DOHH2 (cell line): ENCODE results near the gene SPOPL.

Source experiments
- H3F3A ChIP-seq: fragments of 200-600 bp; sonication (generic), shearing (Covaris generic); 2 replicates; pipeline ENCODE4 v1.6.0; 2016; ENCODE audit warnings: antibody characterized with exemption, mild to moderate bottlenecking; ENCODE audit not compliant: control insufficient read depth, insufficient read depth
- H3K27ac ChIP-seq: fragments of 200-600 bp; sonication (generic); 2 replicates; pipeline ENCODE4 v1.5.1; 2014; ENCODE audit warnings: low read depth, mild to moderate bottlenecking, low read length, moderate library complexity
- H3K27me3 ChIP-seq: fragments of 200-600 bp; sonication (generic); 2 replicates; pipeline ENCODE4 v1.6.1; 2014; ENCODE audit warnings: mild to moderate bottlenecking, low read length, mixed read lengths; ENCODE audit not compliant: control insufficient read depth
- H3K36me3 ChIP-seq: fragments of 200-600 bp; sonication (generic); 2 replicates; pipeline ENCODE4 v1.6.1; 2014; ENCODE audit warnings: mild to moderate bottlenecking, low read length, moderate library complexity, mixed read lengths; ENCODE audit not compliant: control insufficient read depth
- H3K4me1 ChIP-seq: fragments of 200-600 bp; sonication (generic); 2 replicates; pipeline ENCODE4 v1.6.1; 2014; ENCODE audit warnings: mild to moderate bottlenecking, low read length, mixed read lengths; ENCODE audit not compliant: control insufficient read depth
- H3K4me2 ChIP-seq: fragments of 200-600 bp; sonication (generic); 2 replicates; pipeline ENCODE4 v1.6.0; 2014; ENCODE audit warnings: mild to moderate bottlenecking, low read length, moderate library complexity
- H3K4me3 ChIP-seq: fragments of 200-600 bp; sonication (generic); 2 replicates; pipeline ENCODE4 v1.5.1; 2014; ENCODE audit warnings: mild to moderate bottlenecking, low read length, mixed read lengths
- H3K79me2 ChIP-seq: fragments of 200-600 bp; sonication (generic); 2 replicates; pipeline ENCODE4 v1.6.1; 2014; ENCODE audit warnings: mild to moderate bottlenecking, low read length, mixed read lengths; ENCODE audit not compliant: control insufficient read depth
- H3K9me2 ChIP-seq: fragments of 200-600 bp; sonication (generic); replicated peaks from 2 replicates; pipeline ENCODE4 v1.6.1; 2014; ENCODE audit warnings: mild to moderate bottlenecking, low read length, mixed read lengths; ENCODE audit not compliant: control insufficient read depth
- H3K9me3 ChIP-seq: fragments of 200-600 bp; sonication (generic); 2 replicates; pipeline ENCODE4 v1.6.1; 2014; ENCODE audit warnings: antibody characterized with exemption, low read length, mixed read lengths; ENCODE audit not compliant: control insufficient read depth, insufficient read depth
- H4K20me1 ChIP-seq: fragments of 200-600 bp; sonication (generic); 2 replicates; pipeline ENCODE4 v1.6.0; 2014; ENCODE audit warnings: low read depth, mild to moderate bottlenecking, antibody characterized with exemption, low read length, moderate library complexity; ENCODE audit not compliant: control insufficient read depth, insufficient read depth
- CTCF ChIP-seq: fragments of 200-600 bp; sonication (generic); IDR thresholded peaks from one replicate; pipeline ENCODE4 v1.5.1; 2014; ENCODE audit warnings: antibody characterized with exemption, mild to moderate bottlenecking, low read depth, low read length; ENCODE audit not compliant: poor library complexity, severe bottlenecking
- EZH2phosphoT487 ChIP-seq: fragments of 200-600 bp; sonication (generic); IDR thresholded peaks from 2 replicates; pipeline ENCODE4 v1.6.1; 2017; ENCODE audit warnings: borderline replicate concordance, mild to moderate bottlenecking, antibody characterized with exemption, low read length, moderate library complexity, mixed read lengths

Gene SPOPL

GRCh38 chr2:138468617-138469016 lies 33.0 kb upstream of the SPOPL start:
- H3K27ac ChIP-seq, result no peak overlapping the region
- no peaks in the 10 kb centered on the region for H3K4me1 ChIP-seq
- H3K9me3 ChIP-seq, result no peaks in the 10 kb centered on the region
- H3F3A ChIP-seq, result no peaks in the 10 kb centered on the region
- H4K20me1 ChIP-seq, result no peaks in the 10 kb centered on the region
- no peak overlapping the region for H3K4me3 ChIP-seq
- H3K36me3 ChIP-seq, result no peaks in the 10 kb centered on the region
- no peak for TF ChIP-seq CTCF
- TF ChIP-seq EZH2phosphoT487, result no peak
- no peaks in the 10 kb centered on the region for H3K27me3 ChIP-seq
- H3K9me2 ChIP-seq, result no peaks in the 10 kb centered on the region
- no peaks in the 10 kb centered on the region for H3K79me2 ChIP-seq
- no peak overlapping the region for H3K4me2 ChIP-seq

- Histone ChIP-seq H3K4me1 (no peaks in the 10 kb centered on the region), H3F3A (no peaks in the 10 kb centered on the region), H4K20me1 (no peaks in the 10 kb centered on the region), H3K9me2 (no peaks in the 10 kb centered on the region), H3K4me2 (no peak overlapping the region), H3K36me3 (no peaks in the 10 kb centered on the region), H3K4me3 (no peak overlapping the region), H3K27me3 (no peaks in the 10 kb centered on the region), H3K9me3 (no peaks in the 10 kb centered on the region), H3K27ac (no peak overlapping the region), H3K79me2 (no peaks in the 10 kb centered on the region)
- TF ChIP-seq CTCF (no peak), EZH2phosphoT487 (no peak)
These were observed 32.2 kb upstream of the SPOPL start for GRCh38 chr2:138469411-138469810.

GRCh38 chr2:138470941-138471340 lies 30.6 kb upstream of the SPOPL start:
- no peaks in the 10 kb centered on the region for H3K9me3 ChIP-seq
- H3K9me2 ChIP-seq, result no peaks in the 10 kb centered on the region
- TF ChIP-seq EZH2phosphoT487, result no peak
- TF ChIP-seq CTCF, result no peak
- H3F3A ChIP-seq, result no peaks in the 10 kb centered on the region
- H3K36me3 ChIP-seq, result no peaks in the 10 kb centered on the region
- H3K27ac ChIP-seq, result no peak overlapping the region
- H3K4me2 ChIP-seq, result no peak overlapping the region
- no peaks in the 10 kb centered on the region for H4K20me1 ChIP-seq
- H3K79me2 ChIP-seq, result no peaks in the 10 kb centered on the region
- H3K4me3 ChIP-seq, result no peak overlapping the region
- no peaks in the 10 kb centered on the region for H3K27me3 ChIP-seq
- H3K4me1 ChIP-seq, result peaks cover 7% of the 10 kb centered on the region
